ENCODE measurements around the gene ABCA7.

Gene ABCA7

GRCh38 chr19:1072371-1073015, 32.6 kb downstream of the ABCA7 start:
- DNase-seq: no peak

GRCh38 chr19:1073063-1073955, 33.4 kb downstream of the ABCA7 start:
- no peak for DNase-seq

- no peak for DNase-seq
Observed at GRCh38 chr19:1073956-1074517, 34.1 kb downstream of the ABCA7 start.

GRCh38 chr19:1074544-1075283, 34.8 kb downstream of the ABCA7 start:
- no peak for DNase-seq

GRCh38 chr19:1076046-1076386, 36.1 kb downstream of the ABCA7 start:
- DNase-seq: no peak

- no peak for DNase-seq
Observed at GRCh38 chr19:1076951-1077350, 37.0 kb downstream of the ABCA7 start.

GRCh38 chr19:1079566-1080111, 39.7 kb downstream of the ABCA7 start:
- DNase-seq: no peak

- no peak for DNase-seq
Observed at GRCh38 chr19:1080360-1081161, 40.7 kb downstream of the ABCA7 start.

GRCh38 chr19:1081301-1082164, 41.6 kb downstream of the ABCA7 start:
- no peak for DNase-seq

- DNase-seq: peak; percentile 15
Observed at GRCh38 chr19:1082165-1082927, 42.4 kb downstream of the ABCA7 start.

- no peak for DNase-seq
Observed at GRCh38 chr19:1082928-1083816, 43.3 kb downstream of the ABCA7 start.

GRCh38 chr19:1084024-1084868, 44.3 kb downstream of the ABCA7 start:
- no peak for DNase-seq

GRCh38 chr19:1085053-1085658, 45.2 kb downstream of the ABCA7 start:
- DNase-seq: no peak

- DNase-seq: no peak
Observed at GRCh38 chr19:1085676-1086442, 46.0 kb downstream of the ABCA7 start.

- DNase-seq: no peak
Observed at GRCh38 chr19:1086613-1087012, 46.7 kb downstream of the ABCA7 start.

GRCh38 chr19:1087813-1088415, 48.0 kb downstream of the ABCA7 start:
- no peak for DNase-seq

Data from fibroblast of skin of scalp (primary cell).